Measurements from ENCODE around the gene RCBTB1. TPM values are rescaled to one million over a fixed set of nuclear protein-coding genes. Genes with fewer than 3 reads are reported as not detected.

Gene RCBTB1
- total RNA-seq, 1 experiment from 2014 or later: 26.1 TPM

DNA sequence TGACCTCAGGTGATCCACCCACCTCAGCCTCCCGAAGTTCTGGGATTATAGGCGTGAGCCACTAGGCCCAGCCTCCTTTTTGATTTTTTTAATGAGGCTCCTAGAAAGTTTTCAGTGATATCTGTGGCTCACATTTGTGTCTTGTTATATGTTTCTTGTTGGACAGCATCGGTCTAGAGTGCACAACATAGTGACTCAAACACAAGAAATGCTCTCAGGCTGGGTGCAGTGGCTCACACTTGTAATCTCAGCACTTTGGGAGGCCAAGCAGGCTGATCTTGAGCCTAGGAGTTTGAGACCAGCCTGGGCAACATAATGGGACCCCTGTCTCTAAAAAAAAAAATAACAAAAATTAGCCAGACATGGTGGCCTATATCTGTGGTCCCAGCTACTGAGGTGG is 81.4 kb downstream of the RCBTB1 start:
- no peak overlapping the region for H4K8ac ChIP-seq (replicated peaks; ENCODE audit: insufficient read length, low read depth, low read length)
- no peak overlapping the region for H2AK5ac ChIP-seq (ENCODE audit: insufficient read length, low read length)
- no peak overlapping the region for H2BK15ac ChIP-seq (ENCODE audit: low read depth, low read length)
- H3K27ac Mint-ChIP-seq: no peak overlapping the region
- H3K4me1 ChIP-seq (ENCODE audit: insufficient read depth, low read length): no peaks in the 10 kb centered on the region
- no peaks in the 10 kb centered on the region for H3K79me2 ChIP-seq (ENCODE audit: insufficient read depth, low read length)
- no peak overlapping the region for H3K56ac ChIP-seq (ENCODE audit: insufficient read length, low read depth, low read length)
- no peak overlapping the region for H4K91ac ChIP-seq (ENCODE audit: insufficient read length, low read depth, low read length)
- H3K4me3 Mint-ChIP-seq: no peak overlapping the region
- no peaks in the 10 kb centered on the region for H3K79me1 ChIP-seq (ENCODE audit: insufficient read depth, low read depth, low read length, poor library complexity, severe bottlenecking)
- H3K23me2 ChIP-seq (ENCODE audit: insufficient read length, low read depth, low read length, poor library complexity, severe bottlenecking): no peaks in the 10 kb centered on the region
- no peak overlapping the region for H4K5ac ChIP-seq (ENCODE audit: insufficient read length, low read depth, low read length)
- no peak overlapping the region for H2BK12ac ChIP-seq (ENCODE audit: insufficient read length, low read depth, low read length)
- H3K36me3 Mint-ChIP-seq (ENCODE audit: insufficient read depth in 1 of 3, low read depth in 3 of 3): peaks cover 0 to 6% (median 0%) of the 10 kb centered on the region in 3 experiments; a peak in 1 of 7 replicates
- H3K4me1 Mint-ChIP-seq: peaks cover 1 to 3% of the 10 kb centered on the region in 2 experiments; a peak in 3 of 4 replicates
- H2BK5ac ChIP-seq (ENCODE audit: insufficient read length, low read length): no peak overlapping the region
- H3K9me3 Mint-ChIP-seq: no peaks in the 10 kb centered on the region; a peak in 1 of 5 replicates
- no peak overlapping the region for H3K9ac ChIP-seq (ENCODE audit: extremely low read depth, insufficient read length, low read length)
- no peak overlapping the region for H3K4me2 ChIP-seq (ENCODE audit: insufficient read depth, insufficient read length, low read length)
- H3K18ac ChIP-seq (ENCODE audit: insufficient read length, low read depth, low read length): no peak overlapping the region
- no peak overlapping the region for H2BK120ac ChIP-seq (ENCODE audit: low read depth, low read length, poor library complexity, severe bottlenecking)
- H3K4ac ChIP-seq (ENCODE audit: low read depth, low read length): no peak overlapping the region
- H4K20me1 ChIP-seq (ENCODE audit: control insufficient read depth, insufficient read depth, insufficient read length): no peaks in the 10 kb centered on the region
- no peaks in the 10 kb centered on the region for H3K27me3 ChIP-seq (ENCODE audit: insufficient read depth, low read length)
- no peaks in the 10 kb centered on the region for H3K9me3 ChIP-seq (ENCODE audit: control insufficient read depth, low read depth, low read length)
- no peak overlapping the region for H2AFZ ChIP-seq (ENCODE audit: low read length)
- H3K27me3 Mint-ChIP-seq (ENCODE audit: low read depth): no peaks in the 10 kb centered on the region
- H3K14ac ChIP-seq (ENCODE audit: insufficient read depth, low read length): no peak overlapping the region
- no peak overlapping the region for H3T11ph ChIP-seq (ENCODE audit: low read length)
- H2BK20ac ChIP-seq (ENCODE audit: low read depth, low read length, poor library complexity, severe bottlenecking): no peak overlapping the region
- TF ChIP-seq, protein P1, sequence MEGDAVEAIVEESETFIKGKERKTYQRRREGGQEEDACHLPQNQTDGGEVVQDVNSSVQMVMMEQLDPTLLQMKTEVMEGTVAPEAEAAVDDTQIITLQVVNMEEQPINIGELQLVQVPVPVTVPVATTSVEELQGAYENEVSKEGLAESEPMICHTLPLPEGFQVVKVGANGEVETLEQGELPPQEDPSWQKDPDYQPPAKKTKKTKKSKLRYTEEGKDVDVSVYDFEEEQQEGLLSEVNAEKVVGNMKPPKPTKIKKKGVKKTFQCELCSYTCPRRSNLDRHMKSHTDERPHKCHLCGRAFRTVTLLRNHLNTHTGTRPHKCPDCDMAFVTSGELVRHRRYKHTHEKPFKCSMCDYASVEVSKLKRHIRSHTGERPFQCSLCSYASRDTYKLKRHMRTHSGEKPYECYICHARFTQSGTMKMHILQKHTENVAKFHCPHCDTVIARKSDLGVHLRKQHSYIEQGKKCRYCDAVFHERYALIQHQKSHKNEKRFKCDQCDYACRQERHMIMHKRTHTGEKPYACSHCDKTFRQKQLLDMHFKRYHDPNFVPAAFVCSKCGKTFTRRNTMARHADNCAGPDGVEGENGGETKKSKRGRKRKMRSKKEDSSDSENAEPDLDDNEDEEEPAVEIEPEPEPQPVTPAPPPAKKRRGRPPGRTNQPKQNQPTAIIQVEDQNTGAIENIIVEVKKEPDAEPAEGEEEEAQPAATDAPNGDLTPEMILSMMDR (conservative IDR thresholded peaks at IDR 0.05): no peak
- H3K27ac ChIP-seq (ENCODE audit: insufficient read length, low read depth, low read length): no peak overlapping the region
- WGBS (ENCODE audit: extremely low coverage, insufficient read length, low lambda C conversion rate): no CpG with 5 or more reads among the region's 3 CpGs
- no peak overlapping the region for H3K23ac ChIP-seq (ENCODE audit: insufficient read length, low read depth, low read length)
- DNase-seq: no peak

Measured in H9 (cell line).